ENCODE data around the gene MYT1.

DNA sequence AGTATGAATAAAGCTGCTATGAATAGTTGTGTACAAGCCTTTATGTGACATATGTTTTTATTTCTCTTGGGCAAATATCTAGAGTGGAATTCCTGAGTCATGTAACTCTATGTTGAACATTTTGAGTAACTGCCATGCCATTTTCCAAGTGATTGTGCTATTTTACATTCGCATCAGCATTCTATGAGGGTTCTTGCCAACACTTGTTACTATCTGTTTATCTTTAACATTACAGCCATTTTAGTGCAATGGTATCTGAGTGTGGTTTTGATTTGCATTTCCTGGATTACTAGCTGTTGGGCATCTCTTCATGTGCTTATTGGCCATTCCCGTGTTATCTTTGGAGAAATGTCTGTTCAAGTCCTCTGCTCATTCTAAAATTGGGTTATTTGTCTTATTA lies 19.1 kb downstream of the MYT1 start:
- TF ChIP-seq, protein P1, sequence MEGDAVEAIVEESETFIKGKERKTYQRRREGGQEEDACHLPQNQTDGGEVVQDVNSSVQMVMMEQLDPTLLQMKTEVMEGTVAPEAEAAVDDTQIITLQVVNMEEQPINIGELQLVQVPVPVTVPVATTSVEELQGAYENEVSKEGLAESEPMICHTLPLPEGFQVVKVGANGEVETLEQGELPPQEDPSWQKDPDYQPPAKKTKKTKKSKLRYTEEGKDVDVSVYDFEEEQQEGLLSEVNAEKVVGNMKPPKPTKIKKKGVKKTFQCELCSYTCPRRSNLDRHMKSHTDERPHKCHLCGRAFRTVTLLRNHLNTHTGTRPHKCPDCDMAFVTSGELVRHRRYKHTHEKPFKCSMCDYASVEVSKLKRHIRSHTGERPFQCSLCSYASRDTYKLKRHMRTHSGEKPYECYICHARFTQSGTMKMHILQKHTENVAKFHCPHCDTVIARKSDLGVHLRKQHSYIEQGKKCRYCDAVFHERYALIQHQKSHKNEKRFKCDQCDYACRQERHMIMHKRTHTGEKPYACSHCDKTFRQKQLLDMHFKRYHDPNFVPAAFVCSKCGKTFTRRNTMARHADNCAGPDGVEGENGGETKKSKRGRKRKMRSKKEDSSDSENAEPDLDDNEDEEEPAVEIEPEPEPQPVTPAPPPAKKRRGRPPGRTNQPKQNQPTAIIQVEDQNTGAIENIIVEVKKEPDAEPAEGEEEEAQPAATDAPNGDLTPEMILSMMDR (IDR thresholded peaks at IDR 0.05): no peak
- no peak for TF ChIP-seq EZH2 (IDR thresholded peaks at IDR 0.05)

Data from neural progenitor cell (in vitro differentiated cells).